ENCODE results near the gene ZBTB4. TPM values are rescaled to one million over a fixed set of nuclear protein-coding genes. Genes with fewer than 3 reads are reported as not detected.

The ZBTB4 gene
- total RNA-seq, 1 experiment from 2014 or later = 17.7 TPM

DNA sequence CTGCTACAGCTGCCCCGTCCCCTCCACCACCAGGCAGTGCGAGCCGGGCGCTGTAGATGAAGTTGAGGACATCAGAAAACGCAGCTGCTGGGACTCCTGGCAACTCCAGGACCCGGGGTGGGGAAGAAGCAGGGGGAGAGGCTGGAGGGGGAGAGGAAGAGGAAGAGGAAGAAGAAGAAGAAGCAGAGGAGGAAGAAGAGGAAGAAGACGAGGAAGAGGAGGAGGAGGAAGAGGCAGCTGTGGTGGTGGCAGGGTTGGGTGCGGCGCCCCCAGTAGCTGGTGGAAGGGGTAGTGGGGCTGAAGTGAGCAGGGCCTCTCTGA, 13.2 kb downstream of the ZBTB4 start:
- POLR2A ChIA-PET (ENCODE audit: low non-redundant PET) = no interaction called here
- H3K4me3 ChIP-seq (ENCODE audit: low read depth, low read length, poor library complexity, severe bottlenecking) = no peak overlapping the region
- intact Hi-C loops (cut with micrococcal nuclease; ENCODE audit: unreplicated experiment) = no loop called here
- H3K27ac ChIP-seq (ENCODE audit: low read depth, low read length, poor library complexity, severe bottlenecking) = no peak overlapping the region
- H3K9me3 ChIP-seq (ENCODE audit: low read depth, low read length, poor library complexity, severe bottlenecking) = no peaks in the 10 kb centered on the region
- no peak for DNase-seq (ENCODE audit: low spot score)
- no peak for TF ChIP-seq EZH2 (IDR thresholded peaks at IDR 0.05; ENCODE audit: borderline replicate concordance, low read depth, low read length, poor library complexity, severe bottlenecking)
- TF ChIP-seq, protein P1, sequence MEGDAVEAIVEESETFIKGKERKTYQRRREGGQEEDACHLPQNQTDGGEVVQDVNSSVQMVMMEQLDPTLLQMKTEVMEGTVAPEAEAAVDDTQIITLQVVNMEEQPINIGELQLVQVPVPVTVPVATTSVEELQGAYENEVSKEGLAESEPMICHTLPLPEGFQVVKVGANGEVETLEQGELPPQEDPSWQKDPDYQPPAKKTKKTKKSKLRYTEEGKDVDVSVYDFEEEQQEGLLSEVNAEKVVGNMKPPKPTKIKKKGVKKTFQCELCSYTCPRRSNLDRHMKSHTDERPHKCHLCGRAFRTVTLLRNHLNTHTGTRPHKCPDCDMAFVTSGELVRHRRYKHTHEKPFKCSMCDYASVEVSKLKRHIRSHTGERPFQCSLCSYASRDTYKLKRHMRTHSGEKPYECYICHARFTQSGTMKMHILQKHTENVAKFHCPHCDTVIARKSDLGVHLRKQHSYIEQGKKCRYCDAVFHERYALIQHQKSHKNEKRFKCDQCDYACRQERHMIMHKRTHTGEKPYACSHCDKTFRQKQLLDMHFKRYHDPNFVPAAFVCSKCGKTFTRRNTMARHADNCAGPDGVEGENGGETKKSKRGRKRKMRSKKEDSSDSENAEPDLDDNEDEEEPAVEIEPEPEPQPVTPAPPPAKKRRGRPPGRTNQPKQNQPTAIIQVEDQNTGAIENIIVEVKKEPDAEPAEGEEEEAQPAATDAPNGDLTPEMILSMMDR (conservative IDR thresholded peaks at IDR 0.05; ENCODE audit: low read depth, low read length) = no peak
- CTCF ChIA-PET = no interaction called here
- no peaks in the 10 kb centered on the region for H3K27me3 ChIP-seq (replicated peaks; ENCODE audit: insufficient read depth, low read depth, low read length, poor library complexity)
- BruUV-seq (replicated peaks) = no TSS peak
- no peaks in the 10 kb centered on the region for H3K4me1 ChIP-seq (ENCODE audit: insufficient read depth, low read length, poor library complexity, severe bottlenecking)
- peaks cover 12% of the 10 kb centered on the region for H3K36me3 ChIP-seq (ENCODE audit: insufficient read depth, low read length, poor library complexity, severe bottlenecking)

DNA sequence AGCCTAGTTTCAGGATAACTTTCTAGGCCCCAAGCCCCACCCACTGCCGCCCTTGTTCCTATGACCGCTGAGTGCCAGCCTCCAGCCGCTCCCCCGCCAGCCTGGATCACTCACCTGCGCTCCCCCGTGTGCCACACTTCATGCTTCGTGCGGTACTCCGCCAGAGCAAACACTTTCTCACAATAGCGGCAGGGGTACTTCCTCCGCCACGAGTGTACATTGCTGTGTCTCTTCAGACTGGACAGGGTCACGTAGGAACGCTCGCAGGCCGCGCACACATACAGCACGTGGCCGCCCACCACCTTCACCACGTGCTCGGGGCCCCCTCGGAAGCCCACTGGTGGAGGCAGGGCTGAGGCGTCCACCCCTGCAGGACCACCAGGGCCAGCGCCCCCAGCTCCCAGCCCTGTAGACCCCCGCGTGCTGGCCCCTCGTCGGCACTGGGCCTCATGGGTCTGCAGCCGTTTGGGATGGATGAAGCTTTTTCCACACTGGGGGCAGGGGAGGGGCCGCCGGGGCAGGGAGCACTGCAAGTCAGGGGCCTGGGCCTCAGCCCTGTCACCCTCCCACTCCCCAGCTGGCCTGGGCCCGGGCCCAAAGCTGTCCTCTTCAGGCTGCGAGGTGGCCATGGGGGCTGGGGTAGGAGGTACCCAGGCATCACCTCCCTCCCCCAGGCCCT, 13.7 kb downstream of the ZBTB4 start:
- Histone ChIP-seq H3K36me3 (ENCODE audit: insufficient read depth, low read length, poor library complexity, severe bottlenecking) (peaks cover 12% of the 10 kb centered on the region), H3K9me3 (ENCODE audit: low read depth, low read length, poor library complexity, severe bottlenecking) (no peaks in the 10 kb centered on the region), H3K4me3 (ENCODE audit: low read depth, low read length, poor library complexity, severe bottlenecking) (no peak overlapping the region), H3K27ac (ENCODE audit: low read depth, low read length, poor library complexity, severe bottlenecking) (no peak overlapping the region), H3K4me1 (ENCODE audit: insufficient read depth, low read length, poor library complexity, severe bottlenecking) (no peaks in the 10 kb centered on the region), H3K27me3 (replicated peaks; ENCODE audit: insufficient read depth, low read depth, low read length, poor library complexity) (no peaks in the 10 kb centered on the region)
- intact Hi-C loops (cut with micrococcal nuclease; ENCODE audit: unreplicated experiment) = no loop called here
- no TSS peak for BruUV-seq (replicated peaks)
- DNase-seq (ENCODE audit: low spot score) = no peak
- ChIA-PET POLR2A (ENCODE audit: low non-redundant PET) (no interaction called here), CTCF (no interaction called here)
- TF ChIP-seq, protein P1 (conservative IDR thresholded peaks at IDR 0.05; ENCODE audit: low read depth, low read length) = no peak
- TF ChIP-seq EZH2 (IDR thresholded peaks at IDR 0.05; ENCODE audit: borderline replicate concordance, low read depth, low read length, poor library complexity, severe bottlenecking) = no peak

DNA sequence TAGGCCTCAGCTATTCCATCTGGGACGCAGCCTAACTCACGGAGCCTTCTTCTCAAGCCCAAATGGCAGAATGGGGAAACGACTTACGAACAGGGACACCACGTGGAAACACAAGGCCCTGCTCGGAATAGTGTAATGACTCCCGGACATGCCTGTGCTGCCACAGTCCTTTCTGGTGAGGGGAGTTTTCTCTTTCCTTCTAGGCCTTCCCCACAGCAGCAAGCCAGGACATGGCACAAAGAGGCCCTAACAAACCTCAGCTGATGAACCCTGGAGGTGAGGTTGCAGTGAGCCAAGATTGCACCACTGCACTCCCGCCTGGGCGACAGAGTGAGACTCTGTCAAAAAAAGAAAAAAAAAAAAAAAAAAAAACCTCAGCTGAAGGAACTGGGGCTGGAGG, 15.3 kb downstream of the ZBTB4 start:
- H3K9me3 ChIP-seq (ENCODE audit: low read depth, low read length, poor library complexity, severe bottlenecking) = no peaks in the 10 kb centered on the region
- CTCF ChIA-PET = no interaction called here
- no peak overlapping the region for H3K4me3 ChIP-seq (ENCODE audit: low read depth, low read length, poor library complexity, severe bottlenecking)
- no peak overlapping the region for H3K27ac ChIP-seq (ENCODE audit: low read depth, low read length, poor library complexity, severe bottlenecking)
- no peaks in the 10 kb centered on the region for H3K4me1 ChIP-seq (ENCODE audit: insufficient read depth, low read length, poor library complexity, severe bottlenecking)
- H3K27me3 ChIP-seq (replicated peaks; ENCODE audit: insufficient read depth, low read depth, low read length, poor library complexity) = no peaks in the 10 kb centered on the region
- TF ChIP-seq EZH2 (IDR thresholded peaks at IDR 0.05; ENCODE audit: borderline replicate concordance, low read depth, low read length, poor library complexity, severe bottlenecking) = no peak
- TF ChIP-seq, protein P1 (conservative IDR thresholded peaks at IDR 0.05; ENCODE audit: low read depth, low read length) = no peak
- no peak for DNase-seq (ENCODE audit: low spot score)
- peaks cover 12% of the 10 kb centered on the region for H3K36me3 ChIP-seq (ENCODE audit: insufficient read depth, low read length, poor library complexity, severe bottlenecking)
- no TSS peak for BruUV-seq (replicated peaks)
- POLR2A ChIA-PET (ENCODE audit: low non-redundant PET) = interaction anchor here (0.6 to 0.7 kb wide), 3 partner anchors 9 to 26 kb away, joined by 5 to 10 read pairs (median 9); partner anchors contain the start of gene ZBTB4
- intact Hi-C loops (cut with micrococcal nuclease; ENCODE audit: unreplicated experiment) = no loop called here

Data from A673 (cell line).